Liver (tissue), 3 donors: ENCODE measurements around the gene RBM38.
"Not testable (repeated sequence)": the region's sequence is repeated elsewhere in the genome, so short reads cannot be mapped to it uniquely, and the experiment has no call there.

Experiments
- ATF3 ChIP-seq: IDR thresholded peaks from 2 replicates; pipeline ENCODE4 v1.6.1; 2016; ENCODE audit warnings: antibody characterized with exemption
- FOXA1 ChIP-seq: IDR thresholded peaks from 2 replicates; pipeline ENCODE4 v1.6.1; 2016; ENCODE audit warnings: antibody characterized with exemption
- REST ChIP-seq: IDR thresholded peaks from 2 replicates; pipeline ENCODE4 v1.6.1; 2016; ENCODE audit warnings: antibody characterized with exemption, mild to moderate bottlenecking
- SP1 ChIP-seq: IDR thresholded peaks from 2 replicates; pipeline ENCODE4 v1.6.1; 2018; ENCODE audit warnings: antibody characterized with exemption, mild to moderate bottlenecking
- TF ChIP-seq, protein P1 (sequence below): fragments of 150-350 bp; IDR thresholded peaks from 2 replicates; pipeline ENCODE4 v1.5.1; 2017; ENCODE audit warnings: improper control_type of control experiment, low read depth, low read length; ENCODE audit not compliant: missing input control
- TF ChIP-seq, protein P2 (sequence below): IDR thresholded peaks from 2 replicates; pipeline ENCODE4 v1.6.1; 2016; ENCODE audit warnings: antibody characterized with exemption
- donor health status: healthy.
- donor health status: healthy.

DNA sequence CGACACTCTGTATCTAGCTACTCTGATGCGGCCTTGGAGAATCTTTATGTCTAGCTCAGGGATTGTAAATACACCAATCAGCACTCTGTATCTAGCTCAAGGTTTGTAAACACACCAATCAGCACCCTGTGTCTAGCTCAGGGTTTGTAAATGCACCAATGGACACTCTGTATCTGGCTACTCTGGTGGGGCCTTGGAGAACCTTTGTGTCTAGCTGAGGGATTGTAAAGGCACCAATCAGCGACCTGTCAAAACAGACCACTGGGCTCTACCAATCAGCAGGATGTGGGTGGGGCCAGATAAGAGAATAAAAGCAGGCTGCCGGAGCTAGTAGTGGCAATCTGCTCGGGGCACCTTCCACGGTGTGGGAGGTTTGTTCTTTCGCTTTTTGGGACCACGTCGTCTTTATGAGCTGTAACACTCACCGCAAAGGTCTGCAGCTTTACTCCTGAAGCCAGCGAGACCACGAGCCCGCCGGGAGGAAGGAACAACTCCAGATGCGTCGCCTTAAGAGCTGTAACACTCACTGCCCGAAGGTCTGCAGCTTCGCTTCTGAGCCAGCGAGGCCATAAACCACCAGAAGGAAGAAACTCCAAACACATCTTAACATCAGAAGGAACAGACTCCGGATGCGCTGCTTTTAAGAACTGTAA, 42.1 kb upstream of the RBM38 start:
- TF ChIP-seq REST, SP1, ATF3, FOXA1: not testable (repeated sequence)
- TF ChIP-seq, protein P1, sequence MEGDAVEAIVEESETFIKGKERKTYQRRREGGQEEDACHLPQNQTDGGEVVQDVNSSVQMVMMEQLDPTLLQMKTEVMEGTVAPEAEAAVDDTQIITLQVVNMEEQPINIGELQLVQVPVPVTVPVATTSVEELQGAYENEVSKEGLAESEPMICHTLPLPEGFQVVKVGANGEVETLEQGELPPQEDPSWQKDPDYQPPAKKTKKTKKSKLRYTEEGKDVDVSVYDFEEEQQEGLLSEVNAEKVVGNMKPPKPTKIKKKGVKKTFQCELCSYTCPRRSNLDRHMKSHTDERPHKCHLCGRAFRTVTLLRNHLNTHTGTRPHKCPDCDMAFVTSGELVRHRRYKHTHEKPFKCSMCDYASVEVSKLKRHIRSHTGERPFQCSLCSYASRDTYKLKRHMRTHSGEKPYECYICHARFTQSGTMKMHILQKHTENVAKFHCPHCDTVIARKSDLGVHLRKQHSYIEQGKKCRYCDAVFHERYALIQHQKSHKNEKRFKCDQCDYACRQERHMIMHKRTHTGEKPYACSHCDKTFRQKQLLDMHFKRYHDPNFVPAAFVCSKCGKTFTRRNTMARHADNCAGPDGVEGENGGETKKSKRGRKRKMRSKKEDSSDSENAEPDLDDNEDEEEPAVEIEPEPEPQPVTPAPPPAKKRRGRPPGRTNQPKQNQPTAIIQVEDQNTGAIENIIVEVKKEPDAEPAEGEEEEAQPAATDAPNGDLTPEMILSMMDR = not testable (repeated sequence)
- TF ChIP-seq, protein P2, sequence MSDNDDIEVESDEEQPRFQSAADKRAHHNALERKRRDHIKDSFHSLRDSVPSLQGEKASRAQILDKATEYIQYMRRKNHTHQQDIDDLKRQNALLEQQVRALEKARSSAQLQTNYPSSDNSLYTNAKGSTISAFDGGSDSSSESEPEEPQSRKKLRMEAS = not testable (repeated sequence)
